A549 (cell line): Measurements from ENCODE around the gene MEGF6. TPM values are rescaled to one million over a fixed set of nuclear protein-coding genes. Genes with fewer than 3 reads are reported as not detected.

Source experiments
- ATAC-seq, 2 experiments: fragments of 200-7000 bp in 1 of 2; fragments of >200 bp in 1 of 2; cut with Nextera tagmentation in 1 of 2; cut with Tn5 transposase in 1 of 2; 3 replicates each; pipeline versions ENCODE4 v1.8.0 to v1.9.1; 2018 to 2020; ENCODE audit warnings: mild to moderate bottlenecking in 1 of 2, moderate library complexity in 1 of 2
- CTCF ChIA-PET: fragments of 300-600 bp; sonication (Branson Sonifier 250); formaldehyde crosslinking; extraction: SDS; loops from one replicate; lab custom pipeline; 2021; ENCODE audit warnings: antibody characterized with exemption, inconsistent platforms; lab: Yijun Ruan, JAX
- POLR2A ChIA-PET: fragments of 350-600 bp; formaldehyde crosslinking; extraction: SDS; loops from one replicate; lab custom pipeline; 2021; ENCODE audit warnings: antibody characterized with exemption, inconsistent platforms; lab: Yijun Ruan, JAX
- DNase-seq, 2 experiments: peaks; one replicate each; pipeline versions ENCODE4 v3.0.0 to v3.0.0-alpha.2; 2011 to 2016; ENCODE audit warnings: low read depth in 1 of 2, low spot score in 1 of 2
- FAIRE-seq: peaks from 2 replicates; lab custom pipeline; 2011; peaks lifted over from hg19 to GRCh38; lab: Jason Lieb, UNC
- H3K27ac ChIP-seq, 2 experiments: fragments of >200 bp; sonication (Bioruptor Twin); formaldehyde crosslinking; 3 replicates each; pipeline ENCODE4 v1.5.1; 2016 to 2017
- H3K4me1 ChIP-seq: fragments of >200 bp; sonication (Bioruptor Twin); formaldehyde crosslinking; 3 replicates; pipeline ENCODE4 v1.6.1; 2016
- H3K4me2 ChIP-seq: fragments of >200 bp; sonication (Bioruptor Twin); formaldehyde crosslinking; 3 replicates; pipeline ENCODE4 v1.6.1; 2016
- H3K4me3 ChIP-seq: fragments of >200 bp; sonication (Bioruptor Twin); formaldehyde crosslinking; 3 replicates; pipeline ENCODE4 v1.5.1; 2016
- H3K9me3 ChIP-seq: fragments of >200 bp; sonication (Bioruptor Twin); formaldehyde crosslinking; 3 replicates; pipeline ENCODE4 v1.6.1; 2016
- CBX8 ChIP-seq: fragments of 200-600 bp; sonication (generic); IDR thresholded peaks from 2 replicates; pipeline ENCODE4 v1.6.1; 2016
- FOSB ChIP-seq: fragments of 250-450 bp; sonication (Bioruptor Pico); IDR thresholded peaks from 2 replicates; pipeline ENCODE4 v1.5.0; 2020; ENCODE audit warnings: mild to moderate bottlenecking, moderate library complexity
- HDAC2 ChIP-seq: fragments of 200-600 bp; sonication (generic); IDR thresholded peaks from 2 replicates; pipeline ENCODE4 v1.6.1; 2016
- HOXA7 ChIP-seq: fragments of 250-450 bp; sonication (Bioruptor Pico); IDR thresholded peaks from 2 replicates; pipeline ENCODE4 v1.5.0; 2020; ENCODE audit warnings: mild to moderate bottlenecking, moderate library complexity
- HOXB13 ChIP-seq: fragments of 250-450 bp; sonication (Bioruptor Pico); IDR thresholded peaks from 2 replicates; pipeline ENCODE4 v1.5.0; 2020; ENCODE audit warnings: low read depth, mild to moderate bottlenecking, moderate library complexity
- HOXB5 ChIP-seq: fragments of 250-450 bp; sonication (Bioruptor Pico); IDR thresholded peaks from 2 replicates; pipeline ENCODE4 v1.5.0; 2020; ENCODE audit warnings: mild to moderate bottlenecking, moderate library complexity
- KDM1A ChIP-seq: fragments of 200-600 bp; sonication (generic); IDR thresholded peaks from 2 replicates; pipeline ENCODE4 v1.6.1; 2016; ENCODE audit warnings: low read depth, mild to moderate bottlenecking
- KDM5A ChIP-seq: fragments of 200-600 bp; sonication (generic); IDR thresholded peaks from 2 replicates; pipeline ENCODE4 v1.6.1; 2016; ENCODE audit warnings: antibody characterized with exemption, mild to moderate bottlenecking
- MYC ChIP-seq: IDR thresholded peaks from 2 replicates; pipeline ENCODE4 v1.6.1; 2012; ENCODE audit warnings: mild to moderate bottlenecking, inconsistent platforms, low read length, improper control_type of control experiment, borderline replicate concordance
- NFE2L2 ChIP-seq: fragments of 150-350 bp; conservative IDR thresholded peaks from 2 replicates; pipeline ENCODE4 v1.6.1; 2014; ENCODE audit warnings: low read length
- NPAS2 ChIP-seq: fragments of 250-450 bp; sonication (Bioruptor Pico); IDR thresholded peaks from 2 replicates; pipeline ENCODE4 v1.8.0; 2022; ENCODE audit warnings: mild to moderate bottlenecking, moderate library complexity, borderline replicate concordance
- POLR2A ChIP-seq: IDR thresholded peaks from 2 replicates; pipeline ENCODE4 v1.6.1; 2012; ENCODE audit warnings: mild to moderate bottlenecking, low read length
- RNF2 ChIP-seq: fragments of 200-600 bp; sonication (generic); IDR thresholded peaks from 2 replicates; pipeline ENCODE4 v1.6.1; 2016; ENCODE audit warnings: low read depth, mild to moderate bottlenecking, antibody characterized with exemption, moderate library complexity, borderline replicate concordance
- SMC3 ChIP-seq: fragments of >200 bp; sonication (Bioruptor Twin); formaldehyde crosslinking; IDR thresholded peaks from 3 replicates; pipeline ENCODE4 v1.6.1; 2018; ENCODE audit warnings: inconsistent platforms
- ZFP36 ChIP-seq: fragments of 450-650 bp; IDR thresholded peaks from 2 replicates; pipeline ENCODE4 v1.6.1; 2014; ENCODE audit warnings: borderline replicate concordance; ENCODE audit not compliant: partially characterized antibody
- WGBS: methylation state at CpG from one replicate; pipeline ENCODE4 v1.1.6; 2017; ENCODE audit errors: missing lambda C conversion rate; 5-methylcytosine and 5-hydroxymethylcytosine counted together
- polyA plus RNA-seq, 4 experiments: library from polyadenylated mRNA; depleted of rRNA in 3 of 4; stranded (reverse); fragments of >200 nt; fragmentation: RNase III in 1 of 4; extraction: RNeasy Plus Mini Kit Qiagen cat#74134 plus additional on column Dnase treatment in 1 of 4; gene quantifications; 2 replicates in 3 of 4; 3 replicates in 1 of 4; pipeline ENCODE4 v1.2.3, GENCODE V29; 2011 to 2017
- TF ChIP-seq, protein P1 (sequence below): IDR thresholded peaks from 2 replicates; pipeline ENCODE4 v1.6.1; 2012
- TF ChIP-seq, protein P2 (sequence below): fragments of >200 bp; sonication (Bioruptor Twin); formaldehyde crosslinking; IDR thresholded peaks from 2 replicates; pipeline ENCODE4 v1.6.1; 2016
- TF ChIP-seq, protein P3 (sequence below): fragments of >200 bp; sonication (Bioruptor Twin); formaldehyde crosslinking; IDR thresholded peaks from 3 replicates; pipeline ENCODE4 v1.5.1; 2016
- TF ChIP-seq, protein P4 (sequence below): fragments of >200 bp; sonication (Bioruptor Twin); formaldehyde crosslinking; IDR thresholded peaks from 3 replicates; pipeline ENCODE4 v1.6.1; 2016
- TF ChIP-seq, protein P5 (sequence below): IDR thresholded peaks from 2 replicates; pipeline ENCODE4 v1.6.1; 2012; ENCODE audit warnings: low read depth, borderline replicate concordance

The MEGF6 gene
- polyA plus RNA-seq, 2 of the 4 experiments (the other 2 are of a cell fraction), result 0.66 to 13.7 TPM

DNA sequence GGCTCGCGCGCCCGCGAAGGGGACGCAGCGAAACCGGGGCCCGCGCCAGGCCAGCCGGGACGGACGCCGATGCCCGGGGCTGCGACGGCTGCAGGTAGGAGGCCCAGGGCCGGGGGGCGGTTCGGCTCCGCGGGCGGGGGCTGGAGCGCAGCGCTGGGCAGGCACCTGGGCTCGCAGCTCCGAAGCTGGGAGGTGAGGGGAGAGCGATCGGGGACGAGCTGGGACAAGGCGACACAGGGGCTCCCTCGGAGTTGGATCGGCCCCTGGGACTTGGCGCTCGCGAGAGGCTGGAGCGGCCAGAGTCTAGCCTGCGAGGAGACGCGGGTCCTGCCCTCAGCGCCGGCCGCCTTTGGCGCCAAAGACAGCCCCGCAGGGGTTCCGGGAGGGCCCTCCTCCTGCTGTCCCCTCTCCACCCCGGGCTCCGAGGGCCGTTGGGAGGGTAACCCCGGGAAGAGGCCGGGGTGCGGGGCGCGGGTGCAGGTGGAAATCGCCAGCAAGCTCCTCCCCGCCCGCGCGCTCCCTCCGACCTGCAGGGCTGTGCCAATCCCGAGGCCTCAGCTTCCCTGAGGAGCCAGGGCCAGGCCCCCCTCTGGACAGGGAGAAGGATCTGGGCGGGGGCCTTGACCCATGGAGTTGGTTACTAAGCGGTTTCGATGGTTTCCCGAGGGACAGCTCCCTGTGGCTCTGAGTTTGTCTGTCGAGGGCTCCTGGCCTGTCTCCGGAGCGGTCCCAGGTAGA is 41.4 kb upstream of the MEGF6 start:
- DNase-seq (no peak), ATAC-seq (peak in 1 of 2 experiments; percentile 31; a peak in 4 of 6 replicates), FAIRE-seq (no peak)
- ChIA-PET POLR2A (no interaction called here), CTCF (no interaction called here)
- peak overlapping the region; percentile 89 for H3K4me2 ChIP-seq
- WGBS, result no CpG with 5 or more reads among the region's 68 CpGs
- peaks cover 11% of the 10 kb centered on the region; the same call in 2 of the 3 replicates for H3K4me1 ChIP-seq
- H3K9me3 ChIP-seq, result no peaks in the 10 kb centered on the region
- no peak for TF ChIP-seq FOSB (CRISPR knock-in tag)
- no peak for TF ChIP-seq KDM1A
- TF ChIP-seq HOXB13, result no peak
- TF ChIP-seq, protein P1, sequence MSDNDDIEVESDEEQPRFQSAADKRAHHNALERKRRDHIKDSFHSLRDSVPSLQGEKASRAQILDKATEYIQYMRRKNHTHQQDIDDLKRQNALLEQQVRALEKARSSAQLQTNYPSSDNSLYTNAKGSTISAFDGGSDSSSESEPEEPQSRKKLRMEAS, result no peak
- no peak for TF ChIP-seq NPAS2 (CRISPR knock-in tag)
- TF ChIP-seq, protein P2, sequence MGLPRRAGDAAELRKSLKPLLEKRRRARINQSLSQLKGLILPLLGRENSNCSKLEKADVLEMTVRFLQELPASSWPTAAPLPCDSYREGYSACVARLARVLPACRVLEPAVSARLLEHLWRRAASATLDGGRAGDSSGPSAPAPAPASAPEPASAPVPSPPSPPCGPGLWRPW, result no peak
- no peak for TF ChIP-seq SMC3
- no peak for TF ChIP-seq ZFP36
- TF ChIP-seq, protein P3, sequence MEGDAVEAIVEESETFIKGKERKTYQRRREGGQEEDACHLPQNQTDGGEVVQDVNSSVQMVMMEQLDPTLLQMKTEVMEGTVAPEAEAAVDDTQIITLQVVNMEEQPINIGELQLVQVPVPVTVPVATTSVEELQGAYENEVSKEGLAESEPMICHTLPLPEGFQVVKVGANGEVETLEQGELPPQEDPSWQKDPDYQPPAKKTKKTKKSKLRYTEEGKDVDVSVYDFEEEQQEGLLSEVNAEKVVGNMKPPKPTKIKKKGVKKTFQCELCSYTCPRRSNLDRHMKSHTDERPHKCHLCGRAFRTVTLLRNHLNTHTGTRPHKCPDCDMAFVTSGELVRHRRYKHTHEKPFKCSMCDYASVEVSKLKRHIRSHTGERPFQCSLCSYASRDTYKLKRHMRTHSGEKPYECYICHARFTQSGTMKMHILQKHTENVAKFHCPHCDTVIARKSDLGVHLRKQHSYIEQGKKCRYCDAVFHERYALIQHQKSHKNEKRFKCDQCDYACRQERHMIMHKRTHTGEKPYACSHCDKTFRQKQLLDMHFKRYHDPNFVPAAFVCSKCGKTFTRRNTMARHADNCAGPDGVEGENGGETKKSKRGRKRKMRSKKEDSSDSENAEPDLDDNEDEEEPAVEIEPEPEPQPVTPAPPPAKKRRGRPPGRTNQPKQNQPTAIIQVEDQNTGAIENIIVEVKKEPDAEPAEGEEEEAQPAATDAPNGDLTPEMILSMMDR, result no peak
- TF ChIP-seq KDM5A, result no peak
- no peak for TF ChIP-seq POLR2A
- no peak for TF ChIP-seq CBX8
- no peak for TF ChIP-seq RNF2
- TF ChIP-seq, protein P4, sequence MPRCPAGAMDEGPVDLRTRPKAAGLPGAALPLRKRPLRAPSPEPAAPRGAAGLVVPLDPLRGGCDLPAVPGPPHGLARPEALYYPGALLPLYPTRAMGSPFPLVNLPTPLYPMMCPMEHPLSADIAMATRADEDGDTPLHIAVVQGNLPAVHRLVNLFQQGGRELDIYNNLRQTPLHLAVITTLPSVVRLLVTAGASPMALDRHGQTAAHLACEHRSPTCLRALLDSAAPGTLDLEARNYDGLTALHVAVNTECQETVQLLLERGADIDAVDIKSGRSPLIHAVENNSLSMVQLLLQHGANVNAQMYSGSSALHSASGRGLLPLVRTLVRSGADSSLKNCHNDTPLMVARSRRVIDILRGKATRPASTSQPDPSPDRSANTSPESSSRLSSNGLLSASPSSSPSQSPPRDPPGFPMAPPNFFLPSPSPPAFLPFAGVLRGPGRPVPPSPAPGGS, result no peak
- no peak for TF ChIP-seq NFE2L2
- TF ChIP-seq HDAC2, result no peak
- no peak for TF ChIP-seq HOXA7 (CRISPR knock-in tag)
- peak overlapping the region; percentile 46 for H3K4me3 ChIP-seq
- H3K27ac ChIP-seq, result peak overlapping the region in 1 of 2 experiments; percentile 69; a peak in 3 of 6 replicates

DNA sequence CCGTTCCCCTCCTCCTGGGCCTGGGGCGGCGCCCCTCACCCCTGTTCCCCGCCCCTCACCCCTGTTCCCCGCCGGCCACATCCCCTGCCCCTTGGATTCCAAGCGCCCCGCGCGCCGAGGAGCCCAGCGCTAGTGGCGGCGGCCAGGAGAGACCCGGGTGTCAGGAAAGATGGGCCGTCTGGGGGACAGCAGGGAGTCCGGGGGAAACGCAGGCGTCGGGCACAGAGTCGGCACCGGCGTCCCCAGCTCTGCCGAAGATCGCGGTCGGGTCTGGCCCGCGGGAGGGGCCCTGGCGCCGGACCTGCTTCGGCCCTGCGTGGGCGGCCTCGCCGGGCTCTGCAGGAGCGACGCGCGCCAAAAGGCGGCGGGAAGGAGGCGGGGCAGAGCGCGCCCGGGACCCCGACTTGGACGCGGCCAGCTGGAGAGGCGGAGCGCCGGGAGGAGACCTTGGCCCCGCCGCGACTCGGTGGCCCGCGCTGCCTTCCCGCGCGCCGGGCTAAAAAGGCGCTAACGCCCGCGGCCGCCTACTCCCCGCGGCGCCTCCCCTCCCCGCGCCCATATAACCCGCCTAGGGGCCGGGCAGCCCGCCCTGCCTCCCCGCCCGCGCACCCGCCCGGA is 40.7 kb upstream of the MEGF6 start, which contains the start of gene TP73:
Gene TP73, plus strand, starts transcription at position 587 of the 618 bp plus-strand sequence. CDS start 29,850 bp downstream, outside the sequence.
- no peaks in the 10 kb centered on the region for H3K9me3 ChIP-seq
- ATAC-seq (peak in 1 of 2 experiments; percentile 11; a peak in 3 of 6 replicates), DNase-seq (no peak), FAIRE-seq (no peak)
- POLR2A ChIA-PET, result no interaction called here
- CTCF ChIA-PET, result no interaction called here
- H3K27ac ChIP-seq, result peak within 1 kb of the TSS in 1 of 2 experiments; percentile 69; a peak in 3 of 6 replicates
- H3K4me2 ChIP-seq, result peak within 1 kb of the TSS; percentile 89
- peaks cover 11% of the 10 kb centered on the region; the same call in 2 of the 3 replicates for H3K4me1 ChIP-seq
- WGBS, result no CpG with 5 or more reads among the region's 80 CpGs
- TF ChIP-seq HOXB5 (no peak), MYC (no peak)
- TF ChIP-seq, protein P5, sequence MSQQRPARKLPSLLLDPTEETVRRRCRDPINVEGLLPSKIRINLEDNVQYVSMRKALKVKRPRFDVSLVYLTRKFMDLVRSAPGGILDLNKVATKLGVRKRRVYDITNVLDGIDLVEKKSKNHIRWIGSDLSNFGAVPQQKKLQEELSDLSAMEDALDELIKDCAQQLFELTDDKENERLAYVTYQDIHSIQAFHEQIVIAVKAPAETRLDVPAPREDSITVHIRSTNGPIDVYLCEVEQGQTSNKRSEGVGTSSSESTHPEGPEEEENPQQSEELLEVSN, result peak; percentile 37; the same call in 1 of the 2 replicates
- peak within 1 kb of the TSS; percentile 46 for H3K4me3 ChIP-seq
